Activated CD8-positive, alpha-beta T cell treated with anti-CD3 and anti-CD28 coated beads for 36 hours (primary cell): ENCODE results near the gene RGL4. TPM values are rescaled to one million over a fixed set of nuclear protein-coding genes. Genes with fewer than 3 reads are reported as not detected.

Source experiments
- ATAC-seq: fragments of 200-7000 bp; cut with Tn5 transposase; one replicate; pipeline ENCODE4 v1.10.0; 2021; ENCODE audit warnings: mild to moderate bottlenecking, moderate library complexity
- CTCF ChIA-PET: fragments of 350-600 bp; sonication (Branson Sonifier 250); formaldehyde crosslinking; loops from one replicate; lab custom pipeline; 2021; ENCODE audit warnings: antibody characterized with exemption; lab: Charles Lee
- POLR2A ChIA-PET: fragments of 350-600 bp; sonication (Branson Sonifier 250); formaldehyde crosslinking; loops from one replicate; lab custom pipeline; 2021; ENCODE audit warnings: antibody characterized with exemption; lab: Charles Lee
- DNase-seq: peaks from one replicate; pipeline ENCODE4 v3.0.0-alpha.2; 2020
- H3K27ac Mint-ChIP-seq: one replicate; pipeline ENCODE4 v1.8.0; 2021; ENCODE audit warnings: mild to moderate bottlenecking, mixed read lengths
- H3K27me3 Mint-ChIP-seq: one replicate; pipeline ENCODE4 v1.8.0; 2021; ENCODE audit warnings: mixed read lengths
- H3K36me3 Mint-ChIP-seq: one replicate; pipeline ENCODE4 v1.8.0; 2021; ENCODE audit warnings: low read depth, mixed read lengths
- H3K4me1 Mint-ChIP-seq: one replicate; pipeline ENCODE4 v1.8.0; 2021; ENCODE audit warnings: low read depth, mixed read lengths
- H3K4me3 Mint-ChIP-seq: one replicate; pipeline ENCODE4 v1.8.0; 2021; ENCODE audit warnings: mild to moderate bottlenecking, moderate library complexity, mixed read lengths
- H3K9me3 Mint-ChIP-seq: one replicate; pipeline ENCODE4 v1.8.0; 2021; ENCODE audit warnings: mixed read lengths
- intact Hi-C: fragments of 100-400 bp; cut with micrococcal nuclease; formaldehyde crosslinking; loops from one replicate; pipeline ENCODE4 v1.10.0; 2022
- total RNA-seq, 2 experiments: library from RNA; stranded (reverse); gene quantifications; one replicate each; pipeline ENCODE4 v1.2.3, GENCODE V29; 2021
- TF ChIP-seq, protein P1 (sequence below): fragments of 200-600 bp; IDR thresholded peaks from one replicate; pipeline ENCODE4 v1.8.0; 2022; ENCODE audit warnings: antibody characterized with exemption, mild to moderate bottlenecking

Gene RGL4
- total RNA-seq, 2 experiments from 2014 or later: 11.9 to 16.7 TPM

DNA sequence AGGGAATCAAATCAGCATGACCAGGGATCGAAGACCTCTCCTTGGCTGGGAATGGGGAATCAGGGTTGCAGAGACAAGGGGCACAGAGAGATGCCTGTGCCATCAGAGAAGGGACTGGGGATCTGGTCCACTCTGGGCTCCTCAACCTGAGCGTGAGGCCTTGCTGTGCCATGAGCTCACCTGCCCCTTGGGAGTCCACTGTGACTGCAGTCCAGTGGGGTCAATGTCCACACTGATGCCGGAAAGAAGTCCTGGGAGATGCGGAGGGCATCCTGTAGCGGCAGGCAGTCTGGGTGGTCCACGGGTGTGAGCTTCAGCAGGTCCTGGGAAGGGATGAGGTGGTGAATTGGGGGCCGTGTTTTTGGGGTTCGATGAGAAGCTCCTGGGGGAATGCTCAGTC lies 7.3 kb upstream of the RGL4 start:
- no peaks in the 10 kb centered on the region for H3K27me3 Mint-ChIP-seq
- ATAC-seq: no peak
- ChIA-PET POLR2A (no interaction called here), CTCF (no interaction called here)
- H3K4me1 Mint-ChIP-seq: no peaks in the 10 kb centered on the region
- DNase-seq: no peak
- no peak overlapping the region for H3K4me3 Mint-ChIP-seq
- no peaks in the 10 kb centered on the region for H3K36me3 Mint-ChIP-seq
- H3K27ac Mint-ChIP-seq: no peak overlapping the region
- TF ChIP-seq, protein P1, sequence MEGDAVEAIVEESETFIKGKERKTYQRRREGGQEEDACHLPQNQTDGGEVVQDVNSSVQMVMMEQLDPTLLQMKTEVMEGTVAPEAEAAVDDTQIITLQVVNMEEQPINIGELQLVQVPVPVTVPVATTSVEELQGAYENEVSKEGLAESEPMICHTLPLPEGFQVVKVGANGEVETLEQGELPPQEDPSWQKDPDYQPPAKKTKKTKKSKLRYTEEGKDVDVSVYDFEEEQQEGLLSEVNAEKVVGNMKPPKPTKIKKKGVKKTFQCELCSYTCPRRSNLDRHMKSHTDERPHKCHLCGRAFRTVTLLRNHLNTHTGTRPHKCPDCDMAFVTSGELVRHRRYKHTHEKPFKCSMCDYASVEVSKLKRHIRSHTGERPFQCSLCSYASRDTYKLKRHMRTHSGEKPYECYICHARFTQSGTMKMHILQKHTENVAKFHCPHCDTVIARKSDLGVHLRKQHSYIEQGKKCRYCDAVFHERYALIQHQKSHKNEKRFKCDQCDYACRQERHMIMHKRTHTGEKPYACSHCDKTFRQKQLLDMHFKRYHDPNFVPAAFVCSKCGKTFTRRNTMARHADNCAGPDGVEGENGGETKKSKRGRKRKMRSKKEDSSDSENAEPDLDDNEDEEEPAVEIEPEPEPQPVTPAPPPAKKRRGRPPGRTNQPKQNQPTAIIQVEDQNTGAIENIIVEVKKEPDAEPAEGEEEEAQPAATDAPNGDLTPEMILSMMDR: no peak
- intact Hi-C loops: no loop called here
- H3K9me3 Mint-ChIP-seq: no peaks in the 10 kb centered on the region

DNA sequence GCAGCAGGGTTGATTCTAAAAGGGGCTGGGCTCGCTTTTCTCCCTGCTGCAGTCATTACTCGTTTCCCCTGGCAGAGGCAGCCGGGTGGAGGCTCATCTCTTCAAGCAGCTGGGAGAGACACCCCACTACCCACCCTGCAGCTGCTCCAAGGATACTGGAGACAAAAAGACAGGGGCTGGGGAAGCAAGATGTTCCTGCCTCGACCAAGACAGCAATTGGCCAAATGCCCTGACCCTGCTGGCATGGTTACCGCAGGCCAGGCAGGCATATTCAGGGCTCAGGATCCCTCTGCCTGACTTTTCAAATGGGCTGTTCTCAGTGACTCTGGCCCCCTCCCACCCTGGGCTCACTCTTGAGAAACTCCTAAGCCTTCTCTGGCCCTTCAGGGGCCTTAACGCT lies 6.8 kb upstream of the RGL4 start:
- TF ChIP-seq, protein P1: no peak
- no peaks in the 10 kb centered on the region for H3K27me3 Mint-ChIP-seq
- intact Hi-C loops: no loop called here
- no peak overlapping the region for H3K27ac Mint-ChIP-seq
- ATAC-seq: no peak
- no peaks in the 10 kb centered on the region for H3K9me3 Mint-ChIP-seq
- no peak overlapping the region for H3K4me3 Mint-ChIP-seq
- ChIA-PET POLR2A (no interaction called here), CTCF (no interaction called here)
- H3K4me1 Mint-ChIP-seq: no peaks in the 10 kb centered on the region
- no peaks in the 10 kb centered on the region for H3K36me3 Mint-ChIP-seq
- DNase-seq: no peak

DNA sequence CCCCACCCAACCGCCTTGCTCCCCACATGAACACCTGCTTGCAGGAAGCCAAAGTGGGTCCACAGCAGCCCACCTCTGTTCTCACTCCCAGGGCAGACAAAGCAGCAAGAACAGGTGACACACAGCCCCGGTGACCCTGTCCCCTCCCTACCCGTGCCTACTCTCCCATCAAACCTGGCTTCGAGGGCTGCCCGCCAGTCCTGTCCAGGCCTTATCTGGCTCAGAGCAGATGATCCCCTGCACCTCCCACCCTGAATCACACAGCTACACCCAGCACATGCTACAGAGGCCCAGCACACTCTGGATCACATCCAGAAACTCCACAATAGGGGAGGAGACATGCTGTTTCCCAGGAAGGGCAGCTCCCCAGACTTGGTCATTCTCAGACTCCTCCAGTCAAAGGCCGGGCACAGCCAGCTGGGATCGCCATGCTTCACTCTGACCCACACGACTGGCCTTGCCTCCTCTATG lies 6.2 kb upstream of the RGL4 start:
- TF ChIP-seq, protein P1: no peak
- no peaks in the 10 kb centered on the region for H3K9me3 Mint-ChIP-seq
- ChIA-PET POLR2A (no interaction called here), CTCF (no interaction called here)
- ATAC-seq: no peak
- no peaks in the 10 kb centered on the region for H3K36me3 Mint-ChIP-seq
- no peaks in the 10 kb centered on the region for H3K4me1 Mint-ChIP-seq
- H3K27me3 Mint-ChIP-seq: no peaks in the 10 kb centered on the region
- no peak for DNase-seq
- H3K27ac Mint-ChIP-seq: no peak overlapping the region
- intact Hi-C loops: no loop called here
- no peak overlapping the region for H3K4me3 Mint-ChIP-seq

DNA sequence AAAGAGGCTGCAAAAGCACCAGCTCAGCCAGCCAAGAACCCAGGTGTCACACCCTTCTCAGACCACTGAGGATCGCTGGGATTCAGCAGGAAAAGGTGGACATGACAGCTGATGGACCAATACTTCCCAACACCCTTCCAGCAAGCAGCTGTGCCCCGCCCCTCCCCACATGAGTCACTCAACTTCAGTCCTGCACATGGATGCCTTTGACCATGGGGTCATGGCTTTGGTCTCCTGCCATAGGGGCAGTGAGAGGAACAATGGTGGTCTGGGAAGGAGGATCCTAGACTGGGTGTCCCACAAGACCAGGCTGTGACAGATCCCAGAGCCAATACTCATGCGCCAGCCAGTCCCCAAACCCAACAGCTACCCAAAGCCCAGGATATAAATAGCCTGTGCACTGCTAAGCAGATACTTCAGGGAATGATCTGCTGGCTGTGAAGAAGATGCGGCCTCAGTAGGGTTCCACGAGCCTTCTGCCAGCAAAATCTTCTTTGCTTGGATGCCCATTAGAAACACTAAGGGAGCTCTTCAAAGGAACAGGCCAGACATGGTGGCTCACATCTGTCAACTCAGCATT lies 5.5 kb upstream of the RGL4 start:
- DNase-seq (no peak), ATAC-seq (no peak)
- no peaks in the 10 kb centered on the region for H3K9me3 Mint-ChIP-seq
- no peaks in the 10 kb centered on the region for H3K27me3 Mint-ChIP-seq
- TF ChIP-seq, protein P1: no peak
- ChIA-PET POLR2A (no interaction called here), CTCF (no interaction called here)
- no peak overlapping the region for H3K27ac Mint-ChIP-seq
- H3K36me3 Mint-ChIP-seq: peaks cover 2% of the 10 kb centered on the region
- no peaks in the 10 kb centered on the region for H3K4me1 Mint-ChIP-seq
- no peak overlapping the region for H3K4me3 Mint-ChIP-seq
- intact Hi-C loops: no loop called here

DNA sequence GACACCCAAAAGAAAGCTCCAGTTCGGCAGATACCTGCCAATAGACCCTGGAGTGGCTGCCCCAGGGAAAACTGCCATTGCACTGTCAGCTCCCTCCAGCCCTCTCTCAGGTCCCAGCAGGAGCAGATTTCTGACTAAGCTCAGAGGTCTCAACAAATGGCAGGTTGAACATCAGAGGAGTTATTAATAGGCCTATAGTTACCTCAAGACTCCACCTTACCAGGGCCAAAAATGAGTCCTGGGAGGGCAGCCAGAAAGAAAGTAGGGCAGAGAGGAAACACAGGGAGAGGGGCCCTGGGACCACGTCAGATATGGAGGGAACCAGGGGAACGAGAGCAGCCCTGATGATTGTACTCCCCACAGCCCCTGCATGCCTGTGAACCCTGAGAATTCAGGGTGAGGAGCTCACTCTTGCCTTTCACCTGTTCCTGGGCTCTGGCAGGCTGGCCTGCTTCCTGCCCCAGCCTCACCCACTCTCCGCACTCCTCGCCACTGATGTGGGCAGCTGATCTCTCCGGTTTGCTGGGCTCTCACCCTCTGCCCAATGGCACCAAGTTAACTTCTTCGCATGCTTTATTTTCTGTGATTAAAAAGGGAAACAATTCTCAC lies 4.3 kb upstream of the RGL4 start:
- TF ChIP-seq, protein P1: no peak
- ATAC-seq (no peak), DNase-seq (no peak)
- H3K4me1 Mint-ChIP-seq: no peaks in the 10 kb centered on the region
- CTCF ChIA-PET: interaction anchor here (1.6 kb wide), 1 partner anchor 9 kb away, joined by 4 read pairs; no protein-coding TSS in a partner anchor
- no peaks in the 10 kb centered on the region for H3K9me3 Mint-ChIP-seq
- no peak overlapping the region for H3K27ac Mint-ChIP-seq
- no peak overlapping the region for H3K4me3 Mint-ChIP-seq
- no peaks in the 10 kb centered on the region for H3K27me3 Mint-ChIP-seq
- intact Hi-C loops: no loop called here
- POLR2A ChIA-PET: no interaction called here
- peaks cover 4% of the 10 kb centered on the region for H3K36me3 Mint-ChIP-seq
